Subcutaneous abdominal adipose tissue (tissue), 5 donors: ENCODE data around the gene ABHD17C.

Experiments
- H3K27ac ChIP-seq: one replicate; pipeline ENCODE4 v1.7.0; 2013; ENCODE audit warnings: low read depth, mild to moderate bottlenecking, inconsistent platforms, low read length, moderate library complexity
- H3K27me3 ChIP-seq, 5 donors: one replicate each; pipeline ENCODE4 v1.7.0; 2013; ENCODE audit warnings: low read length in 5 of 5, inconsistent platforms in 1 of 5; ENCODE audit not compliant: control insufficient read depth in 5 of 5, insufficient read depth in 4 of 5
- H3K36me3 ChIP-seq, 5 donors: one replicate each; pipeline ENCODE4 v1.7.0; 2013; ENCODE audit warnings: low read length in 5 of 5; ENCODE audit not compliant: control insufficient read depth in 5 of 5, insufficient read depth in 5 of 5
- H3K4me1 ChIP-seq, 5 donors: one replicate each; pipeline ENCODE4 v1.7.0; 2013; ENCODE audit warnings: low read length in 5 of 5, mild to moderate bottlenecking in 3 of 5, moderate library complexity in 1 of 5; ENCODE audit not compliant: control insufficient read depth in 5 of 5, insufficient read depth in 5 of 5
- H3K4me3 ChIP-seq, 5 donors: one replicate each; pipeline ENCODE4 v1.7.0; 2013; ENCODE audit warnings: low read length in 5 of 5, low read depth in 1 of 5
- H3K9ac ChIP-seq, 5 donors: one replicate each; pipeline ENCODE4 v1.7.0; 2013; ENCODE audit warnings: low read length in 5 of 5, mild to moderate bottlenecking in 4 of 5, moderate library complexity in 3 of 5
- H3K9me3 ChIP-seq, 5 donors: one replicate each; pipeline ENCODE4 v1.7.0; 2013; ENCODE audit warnings: low read length in 5 of 5; ENCODE audit not compliant: control insufficient read depth in 5 of 5
- donor health status: healthy.
- donor health status: healthy.
- donor health status: healthy.
- donor health status: healthy.
- donor health status: healthy.

The ABHD17C gene

GRCh38 chr15:80743189-80743833 lies 48.2 kb downstream of the ABHD17C start:
- Histone ChIP-seq H3K4me1 (peaks cover 0 to 11% (median 0%) of the 10 kb centered on the region in 5 donors), H3K9me3 (peaks cover 0 to 4% (median 0%) of the 10 kb centered on the region in 5 donors), H3K4me3 (no peak overlapping the region), H3K27me3 (no peaks in the 10 kb centered on the region), H3K27ac (no peak overlapping the region), H3K9ac (no peak overlapping the region), H3K36me3 (no peaks in the 10 kb centered on the region)

DNA sequence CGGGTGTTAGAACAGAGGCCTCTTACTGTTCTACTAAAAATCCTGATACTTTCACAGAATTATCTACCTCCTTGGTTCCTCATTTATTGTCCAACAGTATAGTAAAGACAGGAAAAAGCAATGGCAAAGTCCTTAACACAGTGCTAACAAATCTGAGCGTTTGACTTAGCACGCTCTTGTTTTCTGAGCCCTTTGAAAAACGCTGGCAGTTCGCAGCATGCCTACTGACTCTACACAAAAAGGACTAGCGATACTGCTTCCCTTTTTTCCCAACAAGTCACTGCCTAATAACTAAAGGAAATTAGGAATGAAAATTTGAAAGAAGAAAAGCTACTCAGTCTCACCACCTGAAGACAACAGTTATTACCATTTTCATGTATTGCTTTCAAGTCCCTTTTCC lies 49.3 kb downstream of the ABHD17C start:
- Histone ChIP-seq H3K9me3 (no peaks in the 10 kb centered on the region), H3K4me1 (peaks cover 0 to 11% (median 0%) of the 10 kb centered on the region in 5 donors), H3K9ac (no peak overlapping the region), H3K4me3 (no peak overlapping the region), H3K36me3 (no peaks in the 10 kb centered on the region), H3K27me3 (no peaks in the 10 kb centered on the region), H3K27ac (no peak overlapping the region)

- Histone ChIP-seq H3K27me3 (no peaks in the 10 kb centered on the region), H3K9ac (no peak overlapping the region), H3K36me3 (peaks cover 0 to 3% (median 0%) of the 10 kb centered on the region in 5 donors), H3K4me1 (peaks cover 0 to 11% (median 0%) of the 10 kb centered on the region in 5 donors), H3K9me3 (no peaks in the 10 kb centered on the region), H3K27ac (no peak overlapping the region), H3K4me3 (no peak overlapping the region)
Observed at GRCh38 chr15:80744826-80745225, 49.7 kb downstream of the ABHD17C start.

GRCh38 chr15:80745888-80746287 lies 50.8 kb downstream of the ABHD17C start:
- no peaks in the 10 kb centered on the region for H3K27me3 ChIP-seq
- no peak overlapping the region for H3K27ac ChIP-seq
- H3K36me3 ChIP-seq: peaks cover 0 to 3% (median 0%) of the 10 kb centered on the region in 5 donors
- H3K4me3 ChIP-seq: no peak overlapping the region
- H3K9me3 ChIP-seq: no peaks in the 10 kb centered on the region
- H3K4me1 ChIP-seq: peaks cover 0 to 11% (median 0%) of the 10 kb centered on the region in 5 donors
- no peak overlapping the region for H3K9ac ChIP-seq

- peaks cover 0 to 3% (median 0%) of the 10 kb centered on the region in 5 donors for H3K36me3 ChIP-seq
- no peaks in the 10 kb centered on the region for H3K9me3 ChIP-seq
- no peak overlapping the region for H3K9ac ChIP-seq
- H3K4me3 ChIP-seq: peak overlapping the region in 1 of 5 donors; percentile 15
- no peak overlapping the region for H3K27ac ChIP-seq
- peaks cover 0 to 11% (median 0%) of the 10 kb centered on the region in 5 donors for H3K4me1 ChIP-seq
- H3K27me3 ChIP-seq: no peaks in the 10 kb centered on the region
Observed at GRCh38 chr15:80747317-80748053, 52.4 kb downstream of the ABHD17C start.

DNA sequence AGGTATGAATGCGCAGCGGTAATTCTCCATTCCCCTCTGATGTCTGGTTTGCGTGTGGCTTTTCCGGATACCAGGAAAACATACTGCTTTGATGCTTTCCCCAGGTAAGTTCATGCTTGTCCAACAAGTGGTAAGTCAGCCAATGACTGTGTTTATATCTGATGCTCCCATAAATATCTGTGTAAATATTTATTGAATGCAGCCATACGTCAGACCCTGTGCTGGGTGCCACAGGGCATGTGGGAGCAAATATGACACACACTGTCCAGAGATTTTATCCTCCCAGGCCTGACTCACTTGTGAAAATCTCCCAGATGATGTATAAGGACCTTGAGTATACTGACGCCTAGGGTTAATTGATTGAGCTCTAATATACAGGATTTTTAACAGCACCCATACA lies 54.5 kb downstream of the ABHD17C start:
- Histone ChIP-seq H3K9me3 (no peaks in the 10 kb centered on the region), H3K9ac (no peak overlapping the region), H3K27me3 (no peaks in the 10 kb centered on the region), H3K4me3 (no peak overlapping the region), H3K36me3 (peaks cover 3 to 7% (median 6%) of the 10 kb centered on the region in 5 donors), H3K4me1 (peaks cover 0 to 11% (median 0%) of the 10 kb centered on the region in 5 donors), H3K27ac (no peak overlapping the region)

- Histone ChIP-seq H3K36me3 (peaks cover 3 to 7% (median 6%) of the 10 kb centered on the region in 5 donors), H3K4me3 (no peak overlapping the region), H3K27me3 (no peaks in the 10 kb centered on the region), H3K27ac (no peak overlapping the region), H3K9me3 (no peaks in the 10 kb centered on the region), H3K9ac (no peak overlapping the region), H3K4me1 (peaks cover 0 to 11% (median 0%) of the 10 kb centered on the region in 5 donors)
Observed at GRCh38 chr15:80750575-80750974, 55.5 kb downstream of the ABHD17C start.

- Histone ChIP-seq H3K4me3 (no peak overlapping the region), H3K9me3 (no peaks in the 10 kb centered on the region), H3K27me3 (no peaks in the 10 kb centered on the region), H3K9ac (no peak overlapping the region), H3K36me3 (peaks cover 3 to 10% (median 9%) of the 10 kb centered on the region in 5 donors), H3K4me1 (peaks cover 0 to 11% (median 0%) of the 10 kb centered on the region in 5 donors), H3K27ac (no peak overlapping the region)
Observed at GRCh38 chr15:80752204-80752603, 57.1 kb downstream of the ABHD17C start.

- Histone ChIP-seq H3K27ac (no peak overlapping the region), H3K4me1 (peaks cover 0 to 2% (median 0%) of the 10 kb centered on the region in 5 donors)
Observed at GRCh38 chr15:80753161-80753560, 58.1 kb downstream of the ABHD17C start.

GRCh38 chr15:80754014-80754413 lies 58.9 kb downstream of the ABHD17C start:
- H3K9me3 ChIP-seq: no peaks in the 10 kb centered on the region
- H3K36me3 ChIP-seq: peaks cover 3 to 10% (median 9%) of the 10 kb centered on the region in 5 donors
- no peak overlapping the region for H3K27ac ChIP-seq
- H3K4me3 ChIP-seq: no peak overlapping the region
- H3K9ac ChIP-seq: no peak overlapping the region
- no peaks in the 10 kb centered on the region for H3K27me3 ChIP-seq
- no peaks in the 10 kb centered on the region for H3K4me1 ChIP-seq

More at GRCh38 chr15:80753161-80753560, 58.1 kb downstream of the ABHD17C start:
- Histone ChIP-seq H3K9ac (no peak overlapping the region), H3K27me3 (no peaks in the 10 kb centered on the region), H3K36me3 (peaks cover 3 to 10% (median 9%) of the 10 kb centered on the region in 5 donors), H3K4me3 (no peak overlapping the region), H3K9me3 (no peaks in the 10 kb centered on the region)
